ENCODE measurements around the gene VAV2.

Gene VAV2

DNA sequence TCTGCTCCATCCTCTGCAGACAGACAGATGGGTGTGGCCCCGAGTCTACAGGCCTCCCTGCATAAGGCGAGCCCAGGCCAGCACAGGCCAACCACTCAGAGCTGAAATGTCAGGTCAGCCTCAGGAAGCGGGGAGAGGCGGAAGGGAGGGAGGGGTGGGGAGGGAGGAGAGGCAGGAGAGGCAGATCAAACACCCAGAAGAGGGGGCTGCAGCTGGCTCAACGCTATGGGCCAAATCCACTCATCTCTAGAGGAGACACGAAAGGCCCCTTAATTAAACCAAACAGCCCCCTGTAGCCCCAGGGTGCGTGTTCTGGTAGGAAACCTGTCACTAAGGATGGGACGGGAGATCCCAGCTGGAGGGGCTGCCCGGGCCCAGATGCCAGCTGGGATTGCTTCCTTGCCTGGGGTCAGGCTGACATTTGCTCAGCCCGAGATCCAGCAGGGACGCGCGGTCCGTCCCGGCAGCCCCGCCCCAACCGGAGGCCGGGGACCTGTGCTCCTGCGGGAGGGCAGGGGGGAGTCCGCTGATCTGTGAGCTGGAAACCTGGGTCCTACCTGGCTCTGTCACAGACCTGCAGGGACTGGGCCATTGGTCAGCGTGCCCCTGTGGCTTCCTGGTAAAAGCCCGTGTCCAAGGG lies 156.7 kb downstream of the VAV2 start:
- no peak for DNase-seq (ENCODE audit: low spot score)

DNA sequence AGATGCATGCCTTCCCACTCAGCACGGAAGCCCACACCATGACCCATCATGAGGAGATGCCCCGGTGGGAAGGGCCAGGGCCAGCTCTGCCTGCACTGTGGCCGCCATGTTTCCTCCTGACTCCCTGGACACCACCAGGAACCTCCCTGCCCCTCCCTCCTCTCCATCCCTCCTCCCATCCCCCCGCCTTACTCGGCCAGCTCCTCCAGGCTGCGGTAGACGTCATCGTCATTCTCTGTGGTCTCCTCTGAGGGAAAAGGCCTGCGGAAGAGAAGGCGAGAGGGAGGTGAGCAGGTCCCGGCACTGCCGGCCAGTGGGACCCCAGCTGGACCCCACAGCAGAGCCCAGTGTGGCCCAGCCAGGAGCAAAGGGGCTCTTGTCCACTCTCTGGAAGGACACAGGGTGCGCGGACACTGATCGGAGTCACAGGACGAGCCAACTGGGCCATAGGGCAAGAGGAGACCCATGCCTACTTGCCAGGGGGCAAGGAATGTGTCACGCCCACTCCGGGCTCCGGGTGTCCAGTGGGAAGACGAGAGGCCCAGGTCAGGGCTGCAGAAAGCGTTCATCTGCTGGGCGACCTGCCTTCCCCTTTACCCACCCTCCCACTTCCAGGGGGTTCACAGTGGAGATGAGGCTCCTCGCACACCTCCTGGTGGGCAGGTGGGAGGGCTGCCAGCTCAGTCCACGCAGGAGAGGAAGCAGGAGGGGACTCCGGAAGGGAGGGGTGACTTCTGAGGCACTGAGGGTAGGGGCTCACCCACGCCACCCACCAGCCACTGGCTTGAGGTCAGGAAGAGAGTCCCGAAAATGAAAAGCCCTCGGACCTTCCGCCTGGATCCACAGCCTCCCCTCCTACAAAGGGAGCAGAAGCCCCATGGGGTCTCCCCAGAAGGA lies 157.8 kb downstream of the VAV2 start:
- no peak for DNase-seq (ENCODE audit: low spot score)

DNA sequence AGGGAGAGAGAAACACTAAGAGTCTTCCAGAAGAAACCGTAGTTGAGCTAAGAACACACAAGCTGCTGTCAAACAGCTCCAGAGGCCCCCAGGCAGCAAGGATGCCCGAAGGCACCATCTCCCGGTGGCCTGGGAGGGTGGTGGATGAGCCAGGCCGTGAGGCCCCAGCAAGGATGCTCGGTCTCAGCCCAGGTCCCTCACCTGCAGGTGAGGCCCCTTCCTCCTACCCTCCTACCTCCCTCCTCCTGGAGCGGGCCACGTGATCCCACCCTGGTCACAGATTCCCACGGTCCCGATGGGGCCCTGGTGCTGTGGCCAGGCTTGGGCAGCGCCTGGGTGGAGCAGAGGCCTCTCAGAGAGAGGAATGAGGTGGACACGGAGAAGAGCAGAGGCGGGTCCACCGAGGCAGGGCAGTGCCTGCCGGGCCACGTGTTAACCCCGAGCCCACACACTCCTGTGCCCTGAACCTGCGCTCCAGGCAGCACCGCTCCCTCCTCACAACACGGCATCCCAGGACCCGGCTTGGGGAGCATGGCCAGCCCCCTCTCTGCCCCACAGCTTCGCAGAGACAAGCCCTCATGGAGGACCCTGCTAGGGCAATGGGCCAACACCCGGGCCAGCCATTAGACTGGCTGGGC lies 158.6 kb downstream of the VAV2 start:
- no peak for DNase-seq (ENCODE audit: low spot score)

DNA sequence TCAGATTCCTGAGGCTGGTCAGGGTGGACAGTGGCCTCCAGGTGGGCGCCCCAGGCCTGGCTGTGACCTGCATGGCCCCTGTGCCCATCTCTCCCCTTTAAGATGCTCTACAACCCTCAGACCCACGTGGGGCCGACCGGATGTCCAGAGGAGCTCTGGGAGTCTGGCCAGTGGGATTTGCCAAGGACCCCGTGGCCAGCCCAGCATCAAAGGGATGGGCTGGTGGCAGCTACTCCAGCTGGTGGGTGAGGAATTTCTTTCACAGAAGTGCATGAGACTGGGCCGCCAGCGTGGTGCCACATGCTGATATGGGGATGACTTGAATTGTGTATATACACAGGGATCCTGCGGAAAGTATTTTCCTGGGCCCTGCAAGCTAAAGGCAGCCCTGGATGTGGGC lies 159.2 kb downstream of the VAV2 start:
- DNase-seq (ENCODE audit: low spot score) = no peak

DNA sequence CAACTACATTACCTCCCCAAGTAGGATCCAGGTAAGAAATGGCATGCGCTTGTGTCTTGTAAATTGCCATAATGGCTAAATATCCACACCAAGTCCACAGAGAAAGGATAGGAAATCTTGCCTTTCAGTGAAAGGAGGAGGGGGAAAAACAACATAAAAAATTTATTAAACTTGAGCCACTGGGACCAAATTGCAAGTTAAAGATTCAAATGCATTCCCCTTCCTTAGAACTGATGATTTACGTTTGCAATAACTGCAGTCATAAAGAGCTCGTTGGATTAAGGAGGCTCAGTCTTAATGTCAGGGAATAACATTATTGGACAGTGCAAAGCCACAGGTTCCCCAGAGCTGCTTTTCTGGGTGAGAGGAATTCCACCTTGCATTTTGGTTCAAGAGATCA lies 161.4 kb downstream of the VAV2 start:
- DNase-seq (ENCODE audit: low spot score) = no peak

DNA sequence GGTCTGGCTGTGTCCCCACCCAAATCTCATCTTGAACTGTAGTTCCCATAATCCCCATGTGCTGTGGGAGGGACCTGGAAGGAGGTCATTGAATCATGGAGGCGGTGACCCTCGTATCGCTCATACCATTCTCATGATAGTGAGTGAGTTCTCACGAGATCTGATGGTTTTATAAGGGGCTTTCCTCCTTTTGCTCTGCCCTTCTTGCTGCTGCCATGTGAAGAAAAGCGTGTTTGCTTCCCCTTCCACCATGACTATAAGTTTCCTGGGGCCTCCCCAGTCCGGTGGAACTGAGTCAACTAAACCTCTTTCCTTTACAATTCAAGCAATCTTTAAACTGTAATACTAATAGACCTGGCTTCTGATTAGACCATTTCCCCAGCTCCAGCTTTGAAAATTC lies 161.8 kb downstream of the VAV2 start:
- no peak for DNase-seq (ENCODE audit: low spot score)

DNA sequence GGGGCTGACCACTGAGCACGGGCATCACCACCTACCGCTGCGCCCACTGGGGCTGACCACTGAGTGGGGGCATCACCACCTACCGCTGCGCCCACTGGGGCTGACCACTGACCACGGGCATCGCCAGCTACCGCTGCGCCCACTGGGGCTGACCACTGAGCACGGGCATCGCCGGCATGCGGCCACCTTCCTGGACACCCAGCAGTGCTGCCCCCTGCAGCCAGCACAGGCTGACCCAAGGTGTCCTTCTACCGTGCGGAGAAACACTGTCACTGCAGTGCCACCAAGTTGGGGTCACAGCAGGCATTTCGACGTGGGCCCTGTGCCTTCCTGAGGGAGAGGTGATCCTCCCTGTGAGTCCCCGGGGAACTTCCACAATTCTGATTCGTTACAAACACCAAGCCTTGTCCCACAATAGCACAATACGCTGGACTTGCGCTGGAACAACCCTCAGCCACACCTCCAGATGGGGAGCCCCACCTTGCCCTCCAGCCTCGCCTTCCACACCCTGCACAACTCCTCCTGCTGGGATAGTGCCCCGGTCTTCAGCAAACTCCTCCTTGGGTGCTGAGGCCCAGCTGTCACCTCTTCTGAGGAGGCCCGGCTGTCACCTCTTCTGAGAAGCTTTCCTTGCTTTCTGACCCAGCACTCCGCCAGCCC lies 163.7 kb downstream of the VAV2 start:
- DNase-seq (ENCODE audit: low spot score) = no peak

DNA sequence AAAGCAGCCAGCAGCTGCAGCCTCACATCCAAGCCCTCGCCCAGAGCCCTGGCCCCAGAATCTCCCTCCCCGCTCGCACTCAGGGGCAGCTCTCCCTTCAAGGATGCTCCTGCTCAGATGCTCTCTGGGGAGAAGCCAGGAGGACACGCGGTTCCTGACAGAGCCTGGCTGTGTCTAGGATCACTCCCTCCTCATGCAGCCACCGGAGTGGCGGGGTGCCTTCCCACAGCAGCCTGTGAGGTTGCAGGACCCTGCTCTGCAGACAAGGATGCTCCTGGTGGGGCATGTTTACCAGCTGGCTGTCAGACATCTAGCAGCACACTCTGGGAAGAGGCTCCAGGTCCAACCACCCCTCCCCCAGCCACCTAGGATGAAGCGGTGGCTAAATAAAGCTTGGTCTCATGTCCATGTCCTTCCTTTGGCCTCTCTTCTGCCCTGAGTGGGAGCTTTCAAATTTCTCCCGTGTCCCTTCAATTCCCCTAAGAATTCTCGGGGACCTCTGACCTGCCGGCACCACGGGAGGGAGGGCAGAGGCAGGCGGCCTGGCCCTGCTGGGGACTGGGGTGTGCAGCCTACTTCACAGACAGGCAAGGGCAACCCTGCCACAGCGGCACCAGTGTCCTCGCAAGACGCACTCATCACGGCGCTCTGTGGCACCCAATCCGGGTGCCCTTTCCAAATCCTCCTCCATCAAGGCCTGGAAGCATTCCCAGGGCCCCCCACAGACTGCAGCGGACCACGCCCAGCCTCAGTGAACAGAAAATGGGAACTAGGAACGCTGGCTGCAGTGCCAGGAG lies 165.6 kb downstream of the VAV2 start:
- no peak for DNase-seq (ENCODE audit: low spot score)

DNA sequence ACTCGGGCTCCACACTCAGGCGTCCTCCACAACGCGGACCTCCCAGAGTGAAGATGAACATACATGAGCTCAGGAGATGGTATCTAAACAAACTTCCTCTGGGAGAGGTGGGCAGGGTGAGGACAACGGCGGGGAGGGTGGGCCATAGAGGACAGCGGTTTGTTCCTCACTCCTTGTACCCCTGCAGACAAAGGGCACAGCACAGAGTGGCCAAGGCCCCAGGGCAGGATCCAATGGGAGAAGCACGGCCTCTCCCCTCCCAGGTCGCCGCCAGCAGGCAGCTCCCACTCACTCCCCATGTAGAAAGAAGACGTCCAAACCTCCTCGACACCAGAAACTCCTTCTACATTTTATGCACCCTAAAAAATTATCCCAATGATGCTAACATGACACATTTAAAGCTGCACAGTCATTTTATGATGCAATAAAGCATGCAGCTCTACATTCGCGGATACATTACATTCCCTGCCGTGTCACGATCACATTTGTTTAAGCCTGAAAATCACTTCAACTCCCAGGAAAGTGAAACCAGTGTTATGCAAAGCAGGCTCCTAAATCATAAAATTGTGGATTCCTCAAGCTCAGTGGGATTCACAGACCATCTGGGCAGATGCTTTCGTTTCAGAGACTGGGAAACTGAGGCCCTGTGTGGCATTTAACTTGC lies 166.4 kb downstream of the VAV2 start:
- no peak for DNase-seq (ENCODE audit: low spot score)

DNA sequence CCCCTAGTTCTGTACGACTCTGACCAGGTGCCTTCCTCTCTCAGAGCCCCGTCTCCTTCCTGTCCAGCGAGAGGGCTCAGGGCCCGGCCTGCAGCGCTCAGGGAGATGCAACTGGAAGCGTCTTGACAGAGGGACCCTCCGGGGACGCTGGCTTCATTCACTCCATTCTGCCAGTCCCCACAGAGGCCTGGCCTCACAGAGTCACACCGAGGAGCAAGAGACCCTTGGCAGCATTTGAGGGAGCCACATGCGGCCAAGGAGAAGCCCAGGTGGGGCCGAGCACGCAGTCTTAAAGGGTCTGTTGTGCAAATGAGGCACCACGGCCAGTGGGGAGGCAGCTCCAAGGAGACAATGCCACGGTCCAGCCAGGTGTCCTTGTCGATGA lies 167.3 kb downstream of the VAV2 start:
- DNase-seq (ENCODE audit: low spot score) = no peak

DNA sequence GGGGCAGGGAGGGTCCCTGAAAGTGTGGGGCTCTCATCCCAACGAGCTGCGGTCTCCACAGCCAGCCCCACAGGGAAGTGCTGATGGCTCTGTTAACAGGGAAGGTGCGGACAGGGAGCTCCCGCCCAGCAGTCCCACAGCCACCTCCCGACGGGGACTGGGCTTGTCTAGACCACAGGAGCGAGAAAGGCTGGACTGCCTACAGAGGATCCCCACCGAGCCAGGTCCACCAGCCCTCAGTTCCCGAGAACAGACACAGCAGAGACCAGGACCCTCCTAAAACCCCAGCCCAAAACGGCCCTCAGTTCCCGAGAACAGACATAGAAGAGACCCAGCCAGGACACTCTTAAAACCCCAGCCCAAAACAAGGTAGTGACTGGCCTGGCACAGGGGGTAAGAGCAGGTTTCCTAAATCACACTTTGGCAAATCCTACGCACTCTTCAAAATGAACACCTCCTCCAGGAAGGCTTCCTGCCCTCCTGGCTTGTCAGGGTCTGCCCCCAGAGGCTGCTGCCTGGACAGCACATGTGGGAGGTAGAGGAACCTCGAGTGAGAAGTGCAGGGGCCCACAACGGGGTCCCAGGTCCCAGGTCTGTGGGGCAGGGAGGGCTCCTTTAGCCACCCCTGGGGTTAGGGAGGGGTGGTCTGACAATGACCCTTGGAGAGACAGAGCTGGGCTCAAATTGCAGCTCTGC lies 167.9 kb downstream of the VAV2 start:
- no peak for DNase-seq (ENCODE audit: low spot score)

DNA sequence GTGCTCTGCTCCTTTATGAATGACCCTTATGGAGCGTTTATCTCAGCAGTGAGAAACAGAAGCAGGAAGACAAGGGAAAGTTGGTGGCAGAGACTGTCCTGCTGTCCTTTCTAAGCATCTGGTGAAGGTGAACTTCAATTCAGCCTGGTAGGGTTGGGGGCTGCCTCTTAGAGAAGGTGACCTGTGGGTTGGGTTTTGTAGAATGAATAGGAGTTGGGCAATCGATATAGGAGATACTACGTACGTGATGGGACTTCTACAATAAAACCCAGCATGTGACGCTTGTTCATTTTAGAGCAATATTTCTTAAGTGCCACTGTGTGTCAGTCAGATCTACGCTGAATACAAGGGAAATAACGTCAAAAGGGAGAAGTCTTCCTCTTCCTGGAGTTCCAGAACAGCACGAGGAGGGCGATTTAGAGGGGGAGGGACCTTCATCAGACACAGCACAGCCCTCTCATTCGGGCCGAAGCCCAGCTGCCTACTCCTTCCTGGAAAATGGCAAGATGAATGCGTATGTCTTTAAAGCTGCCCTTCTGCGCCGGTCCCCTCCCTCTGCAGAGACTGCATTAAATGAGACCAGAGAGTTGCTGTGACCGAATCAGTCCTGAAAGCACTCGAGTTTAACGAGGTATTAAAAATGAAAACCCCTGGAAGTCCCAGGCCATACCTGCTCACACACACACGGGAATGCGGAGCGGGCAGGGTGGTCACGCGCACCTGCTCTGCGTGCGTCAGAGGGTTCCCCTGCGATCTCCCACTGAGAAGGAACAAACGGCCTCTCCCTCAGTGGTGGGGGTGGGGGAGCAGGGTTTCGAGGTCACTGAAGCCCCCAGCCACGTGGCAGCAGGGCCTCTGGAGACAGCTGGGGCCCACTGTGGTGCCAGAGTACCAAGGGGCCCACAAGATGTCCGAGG lies 168.7 kb downstream of the VAV2 start:
- no peak for DNase-seq (ENCODE audit: low spot score)

DNA sequence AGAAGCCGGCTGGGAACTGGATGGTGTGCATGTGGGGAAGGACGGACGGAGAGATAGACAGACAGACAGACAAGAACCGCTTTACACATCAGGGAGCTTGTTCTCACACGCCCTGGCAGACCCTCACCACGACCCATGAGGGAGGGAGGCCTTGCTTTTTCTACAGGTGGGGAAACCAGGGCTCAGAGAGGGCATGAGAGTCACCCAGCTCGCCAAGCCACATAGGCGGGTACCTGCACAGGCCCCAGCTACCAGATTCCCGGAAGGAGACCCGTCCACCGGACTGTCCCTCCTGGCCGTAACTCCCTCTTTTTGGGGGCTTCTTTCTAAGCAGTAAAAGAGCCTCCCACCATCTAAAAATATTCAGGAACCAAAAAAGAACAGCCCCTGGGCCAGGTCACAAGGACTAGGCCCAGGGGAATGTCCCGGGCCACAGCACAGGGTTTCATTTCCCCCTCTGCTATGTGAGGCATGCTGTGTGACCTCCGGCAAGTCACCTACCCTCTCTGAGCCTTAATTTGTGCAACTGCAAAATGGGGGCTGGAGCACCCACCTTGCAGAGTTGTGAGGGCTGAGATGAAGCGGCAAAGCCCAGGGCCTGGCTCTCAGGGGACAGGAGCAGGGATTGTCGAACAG lies 169.6 kb downstream of the VAV2 start:
- no peak for DNase-seq (ENCODE audit: low spot score)

DNA sequence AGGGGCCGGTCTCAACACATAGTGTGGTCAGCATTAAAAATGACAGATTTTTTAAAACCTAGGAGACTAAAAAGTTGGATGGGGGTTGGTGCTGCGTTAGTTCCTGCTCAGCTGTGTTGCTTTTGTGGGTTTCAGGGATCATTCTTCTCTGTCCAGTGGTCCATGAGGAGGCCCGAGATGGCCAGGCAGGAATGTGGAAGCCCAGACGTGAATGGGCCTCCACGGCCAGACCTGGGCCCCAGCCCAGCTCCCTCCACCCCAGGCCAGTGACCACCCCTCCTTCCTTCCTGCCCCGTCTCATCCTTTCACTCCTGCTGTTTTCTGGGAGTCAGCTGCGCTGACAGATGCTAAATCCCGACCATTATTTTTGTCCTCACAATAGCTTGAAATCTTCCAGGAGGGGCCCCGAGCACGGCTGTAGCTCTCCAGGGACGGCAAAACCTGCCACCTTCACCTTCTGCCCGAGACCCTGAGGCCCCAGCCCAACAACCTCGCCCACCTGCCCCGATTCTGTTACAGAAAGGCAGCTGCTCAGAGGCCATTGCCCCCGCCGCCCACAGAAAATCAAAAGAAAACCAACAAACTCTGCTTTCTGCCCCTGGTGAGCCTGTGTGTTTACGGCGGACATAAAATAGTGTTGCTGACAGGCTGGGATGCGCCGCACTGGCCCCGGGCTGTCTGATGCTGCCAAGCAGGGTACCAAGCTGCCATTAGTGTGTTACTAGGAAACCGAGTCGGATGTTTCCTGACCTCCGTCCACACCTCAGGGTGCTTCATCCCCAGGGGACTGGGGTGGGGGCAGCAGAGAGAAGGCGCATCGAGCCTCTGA lies 170.3 kb downstream of the VAV2 start:
- DNase-seq (ENCODE audit: low spot score) = no peak

DNA sequence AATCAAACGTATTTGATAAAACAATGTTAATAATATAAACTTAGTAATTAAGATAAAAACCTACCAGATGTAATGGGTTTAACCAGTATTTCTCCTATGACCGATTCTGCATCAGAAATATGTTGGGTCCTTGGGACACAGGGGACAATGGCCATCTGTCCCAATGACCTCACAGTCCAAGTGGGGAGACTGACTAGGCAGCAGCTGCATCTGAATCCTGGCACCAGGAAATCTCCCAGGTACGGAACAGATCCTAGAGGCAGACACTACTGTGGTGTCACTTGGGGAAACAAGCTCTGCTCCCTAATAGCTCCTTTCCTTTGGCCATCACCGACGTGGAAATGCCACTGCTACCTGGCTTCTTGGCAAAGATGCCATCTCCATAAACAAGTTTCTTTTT lies 172.2 kb downstream of the VAV2 start:
- no peak for DNase-seq (ENCODE audit: low spot score)

DNA sequence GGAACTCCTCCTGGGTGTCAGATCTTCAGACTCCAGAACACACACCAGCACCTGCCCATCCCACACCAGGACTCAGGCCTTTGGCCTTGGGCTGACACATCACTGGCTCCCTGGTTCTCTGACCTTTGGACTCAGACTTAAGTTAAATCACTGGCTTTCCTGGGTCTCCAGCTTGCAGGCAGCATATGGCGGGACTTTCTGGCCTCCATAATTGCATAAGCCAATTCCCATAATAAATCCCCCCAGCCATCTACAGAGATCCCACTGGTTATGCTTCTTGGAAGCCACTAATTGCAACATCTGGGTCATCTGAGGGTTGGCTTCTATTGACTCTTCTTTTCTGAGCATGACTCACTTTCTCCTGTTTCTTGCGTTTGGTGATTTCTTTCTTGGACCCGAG lies 173.7 kb downstream of the VAV2 start:
- no peak for DNase-seq (ENCODE audit: low spot score)

DNA sequence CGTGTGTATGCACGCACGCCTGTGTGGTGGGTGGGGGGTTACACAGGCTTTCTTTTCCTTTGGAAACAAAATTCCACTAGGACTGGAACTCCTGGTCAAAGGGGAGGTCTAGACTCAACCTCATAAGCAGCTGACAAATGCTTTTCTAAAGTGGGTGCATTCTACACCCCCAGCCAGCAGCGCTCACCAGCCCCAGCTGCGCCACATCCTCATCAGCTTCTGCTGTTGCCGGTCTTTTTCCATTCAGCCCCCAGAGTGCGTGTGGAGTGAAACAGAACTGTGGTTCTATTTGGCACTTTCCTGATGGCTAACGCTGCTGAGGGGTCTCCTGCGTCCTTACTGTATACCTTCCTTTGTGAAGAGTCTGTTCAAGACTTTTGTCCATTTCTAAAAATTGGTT lies 176.3 kb downstream of the VAV2 start:
- no peak for DNase-seq (ENCODE audit: low spot score)

DNA sequence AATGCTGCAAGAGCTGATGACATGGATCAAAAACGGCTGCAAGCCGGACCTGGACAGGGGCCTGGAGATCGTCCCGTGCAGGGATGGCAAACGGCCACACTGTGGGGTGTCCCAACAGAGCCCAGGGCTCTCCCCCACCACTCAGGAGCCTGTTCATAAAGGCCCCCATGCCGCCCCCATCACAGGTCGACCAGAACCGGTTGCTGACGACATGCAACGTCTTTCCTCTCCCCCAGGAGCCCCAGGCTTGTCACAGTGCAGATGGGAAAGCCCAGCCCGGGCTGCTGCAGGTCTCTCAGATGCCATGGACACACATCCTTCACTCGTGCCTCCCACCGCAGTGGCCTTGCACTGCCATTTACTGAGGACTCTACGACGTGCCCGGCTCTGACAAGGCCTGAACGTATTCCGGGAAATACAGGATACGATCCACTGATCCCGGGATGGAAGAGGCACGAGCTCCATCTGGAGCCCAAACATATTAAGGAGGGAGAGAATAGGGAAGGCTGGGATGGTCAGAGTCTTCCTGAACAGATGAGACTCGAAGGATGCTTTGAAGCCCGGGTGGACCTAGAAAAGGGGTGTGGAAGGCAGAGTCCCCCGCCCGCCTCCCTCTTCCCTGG lies 177.4 kb downstream of the VAV2 start:
- no peak for DNase-seq (ENCODE audit: low spot score)

Data from kidney capillary endothelial cell (primary cell).